KMS-11 (cell line): ENCODE measurements around the gene CDK14.

ENCODE experiments used
- H2AFZ ChIP-seq: fragments of 200-600 bp; sonication (generic); 2 replicates; pipeline ENCODE4 v1.6.1; 2016; ENCODE audit warnings: antibody characterized with exemption, mixed run types, low read depth
- H3K27ac ChIP-seq: fragments of 200-600 bp; sonication (generic); 2 replicates; pipeline ENCODE4 v1.6.1; 2016; ENCODE audit warnings: mild to moderate bottlenecking, mixed run types
- H3K27me3 ChIP-seq: fragments of 200-600 bp; sonication (generic); 2 replicates; pipeline ENCODE4 v1.6.1; 2017; ENCODE audit warnings: mild to moderate bottlenecking, low read depth, mixed run types, moderate library complexity; ENCODE audit not compliant: insufficient read depth
- H3K36me3 ChIP-seq: fragments of 200-600 bp; sonication (generic); 2 replicates; pipeline ENCODE4 v1.6.1; 2017; ENCODE audit warnings: mild to moderate bottlenecking, mixed run types; ENCODE audit not compliant: insufficient read depth
- H3K4me1 ChIP-seq: fragments of 200-600 bp; sonication (generic); 2 replicates; pipeline ENCODE4 v1.6.1; 2016; ENCODE audit warnings: mild to moderate bottlenecking, low read depth, mixed run types; ENCODE audit not compliant: poor library complexity, severe bottlenecking
- H3K4me2 ChIP-seq: fragments of 200-600 bp; sonication (generic); 2 replicates; pipeline ENCODE4 v1.7.0; 2016; ENCODE audit warnings: mild to moderate bottlenecking, mixed run types
- H3K4me3 ChIP-seq: fragments of 200-600 bp; sonication (generic); IDR thresholded peaks from 2 replicates; pipeline ENCODE4 v1.6.1; 2017; ENCODE audit warnings: low read depth, low read length, mixed read lengths; ENCODE audit not compliant: insufficient read depth
- H3K79me2 ChIP-seq: fragments of 200-600 bp; sonication (generic); 2 replicates; pipeline ENCODE4 v1.6.1; 2016; ENCODE audit warnings: low read depth, mixed run types; ENCODE audit not compliant: insufficient read depth
- H3K9ac ChIP-seq: fragments of 200-600 bp; sonication (generic); 2 replicates; pipeline ENCODE4 v1.6.1; 2016; ENCODE audit warnings: mild to moderate bottlenecking, mixed run types
- H4K20me1 ChIP-seq: fragments of 200-600 bp; sonication (generic); 2 replicates; pipeline ENCODE4 v1.6.1; 2016; ENCODE audit warnings: mild to moderate bottlenecking, mixed run types; ENCODE audit not compliant: insufficient read depth
- TF ChIP-seq, protein P1 (sequence below): fragments of 200-600 bp; sonication (generic); conservative IDR thresholded peaks from 2 replicates; pipeline ENCODE4 v1.6.1; 2017; ENCODE audit warnings: low read depth, mild to moderate bottlenecking, antibody characterized with exemption, low read length, moderate library complexity, mixed read lengths

CDK14 gene

DNA sequence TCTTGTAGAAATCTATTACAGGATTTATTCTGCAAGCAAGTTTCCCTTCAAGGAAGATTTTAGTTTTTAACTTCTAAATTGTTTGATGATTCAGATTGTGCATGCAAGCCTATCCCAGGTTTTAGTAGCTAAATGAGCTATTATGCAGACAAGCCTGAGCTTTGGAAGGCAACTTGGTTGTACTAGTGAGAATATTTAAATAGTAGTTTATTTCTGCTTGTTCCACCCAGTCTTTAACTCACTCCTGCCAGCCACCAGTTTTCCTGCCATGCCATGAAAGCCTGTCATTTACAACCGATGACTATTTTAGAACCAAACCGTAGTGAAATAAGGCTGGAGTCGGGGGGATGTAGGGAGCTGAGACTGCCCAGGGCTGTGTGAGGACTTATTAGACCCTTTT is 343.5 kb downstream of the CDK14 start:
- Histone ChIP-seq H3K4me2 (no peak overlapping the region), H3K79me2 (peaks cover 61% of the 10 kb centered on the region), H2AFZ (no peak overlapping the region), H3K4me3 (no peak overlapping the region), H3K27me3 (no peaks in the 10 kb centered on the region), H4K20me1 (no peaks in the 10 kb centered on the region), H3K36me3 (no peaks in the 10 kb centered on the region), H3K4me1 (peaks cover 100% of the 10 kb centered on the region), H3K27ac (no peak overlapping the region), H3K9ac (no peak overlapping the region)
- TF ChIP-seq, protein P1, sequence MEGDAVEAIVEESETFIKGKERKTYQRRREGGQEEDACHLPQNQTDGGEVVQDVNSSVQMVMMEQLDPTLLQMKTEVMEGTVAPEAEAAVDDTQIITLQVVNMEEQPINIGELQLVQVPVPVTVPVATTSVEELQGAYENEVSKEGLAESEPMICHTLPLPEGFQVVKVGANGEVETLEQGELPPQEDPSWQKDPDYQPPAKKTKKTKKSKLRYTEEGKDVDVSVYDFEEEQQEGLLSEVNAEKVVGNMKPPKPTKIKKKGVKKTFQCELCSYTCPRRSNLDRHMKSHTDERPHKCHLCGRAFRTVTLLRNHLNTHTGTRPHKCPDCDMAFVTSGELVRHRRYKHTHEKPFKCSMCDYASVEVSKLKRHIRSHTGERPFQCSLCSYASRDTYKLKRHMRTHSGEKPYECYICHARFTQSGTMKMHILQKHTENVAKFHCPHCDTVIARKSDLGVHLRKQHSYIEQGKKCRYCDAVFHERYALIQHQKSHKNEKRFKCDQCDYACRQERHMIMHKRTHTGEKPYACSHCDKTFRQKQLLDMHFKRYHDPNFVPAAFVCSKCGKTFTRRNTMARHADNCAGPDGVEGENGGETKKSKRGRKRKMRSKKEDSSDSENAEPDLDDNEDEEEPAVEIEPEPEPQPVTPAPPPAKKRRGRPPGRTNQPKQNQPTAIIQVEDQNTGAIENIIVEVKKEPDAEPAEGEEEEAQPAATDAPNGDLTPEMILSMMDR: no peak

DNA sequence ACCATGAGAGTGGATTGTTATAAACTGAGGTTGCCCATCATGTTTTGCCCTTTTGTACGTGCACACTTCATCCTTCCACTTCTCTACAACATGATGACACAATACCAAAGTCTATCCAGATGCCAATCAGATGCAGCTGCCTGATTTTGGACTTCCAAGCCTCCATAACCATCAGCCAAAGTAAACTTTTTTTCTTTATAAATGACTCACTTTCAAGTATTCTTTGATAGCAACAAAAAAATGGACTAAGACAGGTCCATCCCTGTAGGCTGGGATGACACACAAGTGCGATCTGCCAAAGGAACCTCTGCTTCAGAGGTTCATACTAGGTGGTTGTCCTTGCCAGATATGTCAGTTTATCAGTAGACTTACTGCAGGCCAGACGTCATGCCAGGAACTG is 347.9 kb downstream of the CDK14 start:
- Histone ChIP-seq H3K27me3 (no peaks in the 10 kb centered on the region), H3K27ac (no peak overlapping the region), H3K4me3 (no peak overlapping the region), H3K79me2 (peaks cover 25% of the 10 kb centered on the region), H3K9ac (no peak overlapping the region), H3K36me3 (no peaks in the 10 kb centered on the region), H3K4me1 (peaks cover 98% of the 10 kb centered on the region), H2AFZ (no peak overlapping the region), H3K4me2 (no peak overlapping the region), H4K20me1 (no peaks in the 10 kb centered on the region)
- TF ChIP-seq, protein P1: no peak

GRCh38 chr7:90945104-90945787 is 349.1 kb downstream of the CDK14 start:
- no peak overlapping the region for H3K9ac ChIP-seq
- H3K79me2 ChIP-seq: peaks cover 17% of the 10 kb centered on the region; the same call in 1 of the 2 replicates
- H3K36me3 ChIP-seq: no peaks in the 10 kb centered on the region
- no peak overlapping the region for H3K4me3 ChIP-seq
- H3K4me1 ChIP-seq: peaks cover 98% of the 10 kb centered on the region
- no peak overlapping the region for H2AFZ ChIP-seq
- TF ChIP-seq, protein P1: no peak
- no peak overlapping the region for H3K27ac ChIP-seq
- no peak overlapping the region for H3K4me2 ChIP-seq
- no peaks in the 10 kb centered on the region for H4K20me1 ChIP-seq
- H3K27me3 ChIP-seq: no peaks in the 10 kb centered on the region

DNA sequence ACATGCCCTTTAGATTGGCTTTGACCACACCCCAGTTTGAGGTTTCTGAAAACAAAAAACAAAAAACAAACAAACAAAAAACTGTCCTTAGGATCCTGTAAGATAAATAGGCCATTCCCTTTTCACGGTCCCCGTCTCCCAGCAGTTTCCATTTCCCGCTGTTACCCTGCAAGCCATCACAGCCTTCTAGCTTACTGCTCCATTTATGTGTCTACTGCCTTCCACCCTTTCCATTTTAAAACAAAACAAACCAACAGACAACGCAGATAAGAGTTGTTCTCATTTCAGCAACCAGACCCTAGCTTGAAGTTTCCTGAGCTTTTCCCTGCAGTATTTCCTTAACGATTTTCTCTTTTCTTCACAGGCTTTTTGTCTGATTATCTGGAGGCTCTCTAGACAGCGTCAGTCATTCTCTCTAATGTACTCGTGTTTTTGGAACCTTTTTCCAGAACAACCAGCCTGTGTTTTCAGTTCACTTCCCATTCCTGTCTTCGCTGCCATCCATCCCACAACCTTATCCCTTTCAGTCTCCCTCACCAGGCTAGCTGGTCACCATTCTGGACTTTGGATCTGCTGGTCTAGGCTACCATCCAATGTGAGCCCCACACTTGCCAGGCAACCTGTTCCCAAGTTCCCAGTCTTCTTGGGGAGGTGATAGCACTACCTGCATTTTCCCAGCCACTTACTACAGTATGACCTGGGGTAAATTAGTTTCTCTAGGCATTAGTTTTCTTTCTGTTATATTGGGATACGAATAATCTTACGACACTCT is 350.8 kb downstream of the CDK14 start:
- H2AFZ ChIP-seq: no peak overlapping the region
- H3K27ac ChIP-seq: no peak overlapping the region
- no peak overlapping the region for H3K4me3 ChIP-seq
- TF ChIP-seq, protein P1: no peak
- H3K27me3 ChIP-seq: no peaks in the 10 kb centered on the region
- no peaks in the 10 kb centered on the region for H3K36me3 ChIP-seq
- H3K79me2 ChIP-seq: peaks cover 24% of the 10 kb centered on the region; the same call in 1 of the 2 replicates
- H3K9ac ChIP-seq: no peak overlapping the region
- H4K20me1 ChIP-seq: no peaks in the 10 kb centered on the region
- H3K4me2 ChIP-seq: no peak overlapping the region
- H3K4me1 ChIP-seq: peaks cover 98% of the 10 kb centered on the region
